ENCODE measurements around the gene WDR33.

GRCh38 chr2:127852388-127852787 is 41.4 kb upstream of the WDR33 start:
- no peak for TF ChIP-seq POLR2A (IDR thresholded peaks at IDR 0.05)
- TF ChIP-seq CTCF (IDR thresholded peaks at IDR 0.05) = no peak
